Brain microvascular endothelial cell (primary cell): ENCODE data around the gene SOCS2.

ENCODE experiments used
- DNase-seq: peaks from one replicate; pipeline ENCODE4 v3.0.0-alpha.2; 2020
- H3K27ac ChIP-seq: fragments of 250-450 bp; sonication (Bioruptor Pico); 2 replicates; pipeline ENCODE4 v1.5.1; 2020; ENCODE audit warnings: mild to moderate bottlenecking, moderate library complexity
- H3K27me3 ChIP-seq: fragments of 250-450 bp; sonication (Bioruptor Pico); replicated peaks from 2 replicates; pipeline ENCODE4 v1.5.1; 2020; ENCODE audit warnings: mild to moderate bottlenecking
- H3K36me3 ChIP-seq: fragments of 250-450 bp; sonication (Bioruptor Pico); replicated peaks from 2 replicates; pipeline ENCODE4 v1.5.1; 2020; ENCODE audit warnings: mild to moderate bottlenecking
- H3K4me3 ChIP-seq: 2 replicates; pipeline ENCODE4 v1.5.1; 2011; ENCODE audit warnings: low read depth, mild to moderate bottlenecking, control low read depth, low read length, moderate library complexity
- in situ Hi-C: cut with HindIII; loops from 2 replicates; pipeline ENCODE4 v1.10.0; 2017; ENCODE audit warnings: low sequenced_read_pairs, low pct_ligation_motif_present
- TF ChIP-seq, protein P1 (sequence below): IDR thresholded peaks from 2 replicates; pipeline ENCODE4 v1.5.1; 2011; ENCODE audit warnings: low read depth, mild to moderate bottlenecking, moderate library complexity, low read length, control low read depth, inconsistent platforms; ENCODE audit errors: missing control alignments

Gene SOCS2

DNA sequence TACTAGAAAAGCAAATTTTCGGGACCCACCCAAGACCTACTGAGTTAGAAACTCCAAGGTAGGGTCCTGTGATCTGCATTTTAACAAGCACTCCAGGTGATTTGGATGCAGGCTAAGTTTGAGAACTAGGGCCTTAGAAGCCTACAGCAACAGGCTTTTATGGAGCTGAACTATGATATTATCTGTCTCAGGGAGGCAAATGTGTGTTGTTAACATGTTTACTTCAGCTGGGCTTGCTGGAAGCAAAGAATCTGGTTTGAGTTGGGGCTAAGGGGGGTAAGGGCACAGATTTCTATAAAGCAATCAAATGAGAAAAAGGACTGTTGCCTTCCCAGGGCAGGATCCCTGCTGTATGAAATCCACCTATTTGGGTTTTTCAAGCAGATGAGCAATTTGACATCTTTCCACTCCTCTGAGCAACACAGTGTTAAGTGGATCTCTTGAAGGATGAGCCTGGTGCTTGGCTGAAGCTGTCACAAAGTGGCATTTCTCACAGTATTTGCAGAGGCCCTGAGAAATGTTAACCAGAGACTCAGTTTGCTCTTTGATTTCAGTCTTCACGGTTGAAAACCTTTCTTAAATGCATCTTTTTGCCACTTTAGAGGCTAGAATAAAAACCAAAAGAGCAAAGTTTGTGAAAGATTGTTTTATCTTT lies 36.2 kb upstream of the SOCS2 start:
- no peaks in the 10 kb centered on the region for H3K27me3 ChIP-seq
- no peak overlapping the region for H3K27ac ChIP-seq
- H3K36me3 ChIP-seq: no peaks in the 10 kb centered on the region
- in situ Hi-C loops: no loop called here
- no peak for DNase-seq
- TF ChIP-seq, protein P1, sequence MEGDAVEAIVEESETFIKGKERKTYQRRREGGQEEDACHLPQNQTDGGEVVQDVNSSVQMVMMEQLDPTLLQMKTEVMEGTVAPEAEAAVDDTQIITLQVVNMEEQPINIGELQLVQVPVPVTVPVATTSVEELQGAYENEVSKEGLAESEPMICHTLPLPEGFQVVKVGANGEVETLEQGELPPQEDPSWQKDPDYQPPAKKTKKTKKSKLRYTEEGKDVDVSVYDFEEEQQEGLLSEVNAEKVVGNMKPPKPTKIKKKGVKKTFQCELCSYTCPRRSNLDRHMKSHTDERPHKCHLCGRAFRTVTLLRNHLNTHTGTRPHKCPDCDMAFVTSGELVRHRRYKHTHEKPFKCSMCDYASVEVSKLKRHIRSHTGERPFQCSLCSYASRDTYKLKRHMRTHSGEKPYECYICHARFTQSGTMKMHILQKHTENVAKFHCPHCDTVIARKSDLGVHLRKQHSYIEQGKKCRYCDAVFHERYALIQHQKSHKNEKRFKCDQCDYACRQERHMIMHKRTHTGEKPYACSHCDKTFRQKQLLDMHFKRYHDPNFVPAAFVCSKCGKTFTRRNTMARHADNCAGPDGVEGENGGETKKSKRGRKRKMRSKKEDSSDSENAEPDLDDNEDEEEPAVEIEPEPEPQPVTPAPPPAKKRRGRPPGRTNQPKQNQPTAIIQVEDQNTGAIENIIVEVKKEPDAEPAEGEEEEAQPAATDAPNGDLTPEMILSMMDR: no peak
- H3K4me3 ChIP-seq: no peak overlapping the region

DNA sequence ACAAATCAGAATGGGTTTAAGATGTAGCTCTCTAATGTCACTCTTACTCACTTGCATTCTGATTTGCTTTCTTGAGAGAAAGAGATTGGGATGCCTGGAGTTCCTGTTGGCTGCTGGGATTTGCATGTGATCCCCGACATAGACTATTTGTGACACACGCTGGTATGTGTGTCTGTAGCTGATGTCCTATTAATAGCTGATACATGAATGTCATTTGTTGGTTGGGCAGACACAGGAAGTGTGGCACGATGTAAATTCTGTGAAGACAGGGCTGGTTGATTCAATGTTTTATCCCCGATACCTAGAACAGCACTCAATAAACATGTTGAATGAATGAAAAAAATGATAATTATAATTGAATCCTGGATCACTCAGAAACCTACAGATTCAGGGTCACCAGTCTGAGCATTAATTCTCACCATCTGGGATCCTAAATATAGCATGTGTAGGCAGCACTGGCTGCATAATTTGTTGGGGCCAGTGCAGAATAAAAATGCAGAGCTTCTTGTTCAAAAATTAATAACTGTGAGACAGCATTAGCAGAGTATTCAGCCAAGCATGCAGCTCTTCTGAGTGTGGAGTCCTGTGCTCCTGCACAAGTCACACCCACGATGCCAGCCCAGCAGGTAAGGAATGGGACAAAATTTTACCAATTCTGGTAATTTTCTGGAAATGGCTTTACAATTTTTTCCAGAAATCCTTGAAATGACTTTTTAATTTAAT lies 35.5 kb upstream of the SOCS2 start:
- no peak overlapping the region for H3K4me3 ChIP-seq
- in situ Hi-C loops: no loop called here
- TF ChIP-seq, protein P1: no peak
- no peaks in the 10 kb centered on the region for H3K27me3 ChIP-seq
- peak; percentile 41 for DNase-seq
- H3K36me3 ChIP-seq: no peaks in the 10 kb centered on the region
- no peak overlapping the region for H3K27ac ChIP-seq

DNA sequence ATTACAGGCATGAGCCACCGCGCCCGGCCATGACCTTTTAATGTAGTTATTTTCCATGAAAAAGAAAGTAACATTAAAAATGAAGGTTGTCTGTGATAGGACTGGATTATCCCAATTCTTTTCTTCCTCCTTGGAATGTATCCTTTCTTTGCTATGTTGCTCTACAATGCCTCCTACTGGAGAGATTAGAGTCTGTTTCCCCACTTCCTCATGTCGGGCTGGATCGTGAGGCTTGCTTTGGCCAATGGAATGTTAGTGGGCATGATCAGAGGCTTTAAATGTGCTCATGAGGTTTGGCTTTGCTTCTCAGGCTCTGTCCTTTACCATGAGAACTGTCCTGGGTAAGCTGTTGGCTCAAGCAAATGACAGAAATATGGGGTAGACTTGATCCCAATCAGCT lies 34.7 kb upstream of the SOCS2 start:
- H3K36me3 ChIP-seq: no peaks in the 10 kb centered on the region
- TF ChIP-seq, protein P1: peak; percentile 32
- no peak for DNase-seq
- H3K27ac ChIP-seq: no peak overlapping the region
- no peaks in the 10 kb centered on the region for H3K27me3 ChIP-seq
- no peak overlapping the region for H3K4me3 ChIP-seq
- in situ Hi-C loops: no loop called here

DNA sequence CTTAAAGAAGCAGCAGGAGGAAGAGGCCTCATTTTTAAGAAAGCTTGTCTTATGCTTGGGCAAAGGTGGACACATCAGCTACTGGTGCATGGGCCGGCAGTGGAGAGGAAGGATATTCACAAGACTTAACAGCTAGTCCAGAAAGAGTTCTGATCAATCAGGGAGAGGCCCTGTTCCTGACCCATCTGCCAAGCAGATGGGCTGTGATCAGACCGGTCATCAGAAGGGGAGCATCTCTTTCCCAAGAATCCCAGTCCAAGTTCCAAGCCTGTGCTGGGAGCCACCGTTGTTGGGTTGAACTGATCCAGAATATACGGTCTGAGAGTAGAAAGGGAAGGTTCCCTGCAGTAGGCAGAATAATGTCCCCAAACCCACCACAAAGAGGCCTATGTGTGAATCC lies 32.7 kb upstream of the SOCS2 start:
- TF ChIP-seq, protein P1: no peak
- H3K27me3 ChIP-seq: no peaks in the 10 kb centered on the region
- in situ Hi-C loops: no loop called here
- DNase-seq: no peak
- no peak overlapping the region for H3K27ac ChIP-seq
- H3K36me3 ChIP-seq: no peaks in the 10 kb centered on the region
- H3K4me3 ChIP-seq: no peak overlapping the region

DNA sequence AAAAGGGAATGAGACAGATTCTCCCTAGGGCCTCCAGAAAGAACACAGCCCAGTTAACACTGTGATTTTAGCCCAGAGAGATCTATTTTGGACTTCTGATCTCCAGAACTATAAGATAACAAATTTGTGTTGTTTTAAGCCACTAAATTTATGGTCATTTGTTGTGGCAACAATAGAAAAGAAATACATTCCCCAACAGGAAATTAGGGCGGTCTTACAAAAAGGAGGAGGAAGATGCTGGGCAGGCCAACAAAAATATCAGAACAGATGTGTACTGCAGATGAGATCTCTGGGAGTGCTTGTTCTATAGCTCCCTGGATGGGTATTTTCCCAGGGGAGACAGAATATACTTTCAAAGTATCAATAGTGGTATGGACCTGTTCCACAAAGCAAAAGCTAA lies 32.0 kb upstream of the SOCS2 start:
- no peak for DNase-seq
- Histone ChIP-seq H3K4me3 (no peak overlapping the region), H3K36me3 (no peaks in the 10 kb centered on the region), H3K27ac (no peak overlapping the region), H3K27me3 (no peaks in the 10 kb centered on the region)
- TF ChIP-seq, protein P1: no peak
- in situ Hi-C loops: no loop called here
